H9 (cell line): ENCODE data around the gene SRPX. TPM values are rescaled to one million over a fixed set of nuclear protein-coding genes. Genes with fewer than 3 reads are reported as not detected.

Source experiments
- DNase-seq: peaks from one replicate; pipeline ENCODE4 v3.0.0-alpha.2; 2017
- H2AFZ ChIP-seq: one replicate; pipeline ENCODE4 v1.6.1; 2013; ENCODE audit warnings: mild to moderate bottlenecking, low read length, control low read depth, moderate library complexity
- H2AK5ac ChIP-seq: 2 replicates; pipeline ENCODE4 v1.6.1; 2013; ENCODE audit warnings: low read length, control low read depth, mixed read lengths; ENCODE audit not compliant: insufficient read length
- H2BK120ac ChIP-seq: one replicate; pipeline ENCODE4 v1.6.1; 2013; ENCODE audit warnings: low read depth, mild to moderate bottlenecking, low read length, control low read depth, inconsistent platforms; ENCODE audit not compliant: poor library complexity, severe bottlenecking
- H2BK12ac ChIP-seq: 2 replicates; pipeline ENCODE4 v1.6.1; 2013; ENCODE audit warnings: low read length, control low read depth, mixed read lengths, low read depth; ENCODE audit not compliant: insufficient read length
- H2BK15ac ChIP-seq: 2 replicates; pipeline ENCODE4 v1.6.1; 2013; ENCODE audit warnings: low read depth, low read length, control low read depth
- H2BK20ac ChIP-seq: one replicate; pipeline ENCODE4 v1.6.1; 2013; ENCODE audit warnings: low read depth, mild to moderate bottlenecking, low read length, control low read depth, inconsistent platforms; ENCODE audit not compliant: poor library complexity, severe bottlenecking
- H2BK5ac ChIP-seq: 2 replicates; pipeline ENCODE4 v1.6.1; 2013; ENCODE audit warnings: low read length, control low read depth, mixed read lengths; ENCODE audit not compliant: insufficient read length
- H3K14ac ChIP-seq: 2 replicates; pipeline ENCODE4 v1.6.1; 2013; ENCODE audit warnings: low read length, control low read depth; ENCODE audit not compliant: insufficient read depth
- H3K18ac ChIP-seq: 2 replicates; pipeline ENCODE4 v1.6.1; 2013; ENCODE audit warnings: low read depth, mild to moderate bottlenecking, mixed read lengths, low read length, control low read depth; ENCODE audit not compliant: insufficient read length
- H3K23ac ChIP-seq: 2 replicates; pipeline ENCODE4 v1.6.1; 2013; ENCODE audit warnings: low read length, control low read depth, mixed read lengths, low read depth; ENCODE audit not compliant: insufficient read length
- H3K23me2 ChIP-seq: 2 replicates; pipeline ENCODE4 v1.6.1; 2013; ENCODE audit warnings: low read depth, mild to moderate bottlenecking, mixed read lengths, low read length, control low read depth; ENCODE audit not compliant: insufficient read length, poor library complexity, severe bottlenecking
- H3K27ac ChIP-seq: 2 replicates; pipeline ENCODE4 v1.5.1; 2013; ENCODE audit warnings: low read length, control low read depth, mixed read lengths, low read depth; ENCODE audit not compliant: insufficient read length
- H3K27me3 ChIP-seq: 2 replicates; pipeline ENCODE4 v1.6.1; 2013; ENCODE audit warnings: low read length, control low read depth, inconsistent platforms; ENCODE audit not compliant: insufficient read depth
- H3K4ac ChIP-seq: 2 replicates; pipeline ENCODE4 v1.6.1; 2013; ENCODE audit warnings: low read depth, mild to moderate bottlenecking, control low read depth, inconsistent platforms, low read length, moderate library complexity
- H3K4me1 ChIP-seq: 2 replicates; pipeline ENCODE4 v1.6.1; 2013; ENCODE audit warnings: low read length, control low read depth, inconsistent platforms; ENCODE audit not compliant: insufficient read depth
- H3K4me2 ChIP-seq: 2 replicates; pipeline ENCODE4 v1.6.1; 2013; ENCODE audit warnings: low read length, control low read depth, mixed read lengths; ENCODE audit not compliant: insufficient read length, insufficient read depth
- H3K56ac ChIP-seq: 2 replicates; pipeline ENCODE4 v1.6.1; 2013; ENCODE audit warnings: low read depth, mild to moderate bottlenecking, mixed read lengths, low read length, control low read depth; ENCODE audit not compliant: insufficient read length
- H3K79me1 ChIP-seq: 2 replicates; pipeline ENCODE4 v1.6.1; 2013; ENCODE audit warnings: low read depth, mild to moderate bottlenecking, moderate library complexity, low read length, control low read depth, inconsistent platforms; ENCODE audit not compliant: insufficient read depth, poor library complexity, severe bottlenecking
- H3K79me2 ChIP-seq: 2 replicates; pipeline ENCODE4 v1.6.1; 2013; ENCODE audit warnings: low read length, control low read depth, inconsistent platforms; ENCODE audit not compliant: insufficient read depth
- H3K9ac ChIP-seq: 2 replicates; pipeline ENCODE4 v1.6.1; 2013; ENCODE audit warnings: low read length, control low read depth, mixed read lengths; ENCODE audit not compliant: insufficient read length; ENCODE audit errors: extremely low read depth
- H3K9me3 ChIP-seq: one replicate; pipeline ENCODE4 v1.6.1; 2013; ENCODE audit warnings: low read depth, low read length, inconsistent platforms; ENCODE audit not compliant: control insufficient read depth
- H3T11ph ChIP-seq: one replicate; pipeline ENCODE4 v1.6.1; 2013; ENCODE audit warnings: mild to moderate bottlenecking, low read length, control low read depth, inconsistent platforms
- H4K20me1 ChIP-seq: one replicate; pipeline ENCODE4 v1.6.1; 2013; ENCODE audit not compliant: control insufficient read depth, insufficient read length, insufficient read depth
- H4K5ac ChIP-seq: 2 replicates; pipeline ENCODE4 v1.6.1; 2013; ENCODE audit warnings: low read depth, mild to moderate bottlenecking, mixed read lengths, low read length, control low read depth; ENCODE audit not compliant: insufficient read length
- H4K8ac ChIP-seq: replicated peaks from 2 replicates; pipeline ENCODE4 v1.6.1; 2013; ENCODE audit warnings: low read length, control low read depth, mixed read lengths, low read depth; ENCODE audit not compliant: insufficient read length
- H4K91ac ChIP-seq: 2 replicates; pipeline ENCODE4 v1.6.1; 2013; ENCODE audit warnings: low read depth, mild to moderate bottlenecking, moderate library complexity, mixed read lengths, low read length, control low read depth; ENCODE audit not compliant: insufficient read length
- H3K27ac Mint-ChIP-seq, 3 experiments: 2 replicates in 2 of 3; 3 replicates in 1 of 3; pipeline ENCODE4 v1.8.0; 2020 to 2021; ENCODE audit warnings: mixed read lengths in 3 of 3, mild to moderate bottlenecking in 1 of 3, moderate library complexity in 1 of 3
- H3K27me3 Mint-ChIP-seq: 2 replicates; pipeline ENCODE4 v1.8.0; 2021; ENCODE audit warnings: low read depth, mild to moderate bottlenecking, moderate library complexity, mixed read lengths
- H3K36me3 Mint-ChIP-seq, 3 experiments: 2 replicates in 2 of 3; 3 replicates in 1 of 3; pipeline ENCODE4 v1.8.0; 2020 to 2021; ENCODE audit warnings: low read depth in 3 of 3, mixed read lengths in 3 of 3; ENCODE audit not compliant: insufficient read depth in 1 of 3
- H3K4me1 Mint-ChIP-seq, 2 experiments: 2 replicates each; pipeline ENCODE4 v1.8.0; 2020; ENCODE audit warnings: mixed read lengths in 2 of 2
- H3K4me3 Mint-ChIP-seq, 2 experiments: 2 replicates in 1 of 2; 3 replicates in 1 of 2; pipeline ENCODE4 v1.8.0; 2020 to 2021; ENCODE audit warnings: mild to moderate bottlenecking in 2 of 2, mixed read lengths in 2 of 2, moderate library complexity in 1 of 2
- H3K9me3 Mint-ChIP-seq, 2 experiments: 2 replicates in 1 of 2; 3 replicates in 1 of 2; pipeline ENCODE4 v1.8.0; 2020; ENCODE audit warnings: mild to moderate bottlenecking in 2 of 2, mixed read lengths in 2 of 2, moderate library complexity in 1 of 2
- WGBS: extraction: QIAGEN DNeasy Blood & Tissue Kit; methylation state at CpG from one replicate; pipeline ENCODE4 v1.1.7; 2013; ENCODE audit warnings: missing lambda C conversion rate, low lambda C conversion rate, mixed read lengths; ENCODE audit not compliant: insufficient read length; ENCODE audit errors: extremely low coverage; 5-methylcytosine and 5-hydroxymethylcytosine counted together
- total RNA-seq: library from RNA; stranded (reverse); gene quantifications from 2 replicates; pipeline ENCODE4 v1.2.1, GENCODE V29; 2021
- TF ChIP-seq, protein P1 (sequence below): fragments of 200-600 bp; sonication (generic); conservative IDR thresholded peaks from 3 replicates; pipeline ENCODE4 v1.8.0; 2021; ENCODE audit warnings: antibody characterized with exemption, mild to moderate bottlenecking

Gene SRPX
- total RNA-seq, 1 experiment from 2014 or later: 2.8 TPM

- TF ChIP-seq, protein P1, sequence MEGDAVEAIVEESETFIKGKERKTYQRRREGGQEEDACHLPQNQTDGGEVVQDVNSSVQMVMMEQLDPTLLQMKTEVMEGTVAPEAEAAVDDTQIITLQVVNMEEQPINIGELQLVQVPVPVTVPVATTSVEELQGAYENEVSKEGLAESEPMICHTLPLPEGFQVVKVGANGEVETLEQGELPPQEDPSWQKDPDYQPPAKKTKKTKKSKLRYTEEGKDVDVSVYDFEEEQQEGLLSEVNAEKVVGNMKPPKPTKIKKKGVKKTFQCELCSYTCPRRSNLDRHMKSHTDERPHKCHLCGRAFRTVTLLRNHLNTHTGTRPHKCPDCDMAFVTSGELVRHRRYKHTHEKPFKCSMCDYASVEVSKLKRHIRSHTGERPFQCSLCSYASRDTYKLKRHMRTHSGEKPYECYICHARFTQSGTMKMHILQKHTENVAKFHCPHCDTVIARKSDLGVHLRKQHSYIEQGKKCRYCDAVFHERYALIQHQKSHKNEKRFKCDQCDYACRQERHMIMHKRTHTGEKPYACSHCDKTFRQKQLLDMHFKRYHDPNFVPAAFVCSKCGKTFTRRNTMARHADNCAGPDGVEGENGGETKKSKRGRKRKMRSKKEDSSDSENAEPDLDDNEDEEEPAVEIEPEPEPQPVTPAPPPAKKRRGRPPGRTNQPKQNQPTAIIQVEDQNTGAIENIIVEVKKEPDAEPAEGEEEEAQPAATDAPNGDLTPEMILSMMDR: no peak
- no peak overlapping the region for H3K4me2 ChIP-seq
- Mint-ChIP-seq H3K36me3 (no peaks in the 10 kb centered on the region), H3K4me1 (no peaks in the 10 kb centered on the region), H3K27ac (no peak overlapping the region), H3K27me3 (no peaks in the 10 kb centered on the region), H3K9me3 (peaks cover 48 to 52% of the 10 kb centered on the region in 2 experiments), H3K4me3 (no peak overlapping the region)
- no peak overlapping the region for H2BK20ac ChIP-seq
- no peaks in the 10 kb centered on the region for H3K9me3 ChIP-seq
- no peak overlapping the region for H4K8ac ChIP-seq
- no peaks in the 10 kb centered on the region for H3K4me1 ChIP-seq
- H3T11ph ChIP-seq: no peak overlapping the region
- no peaks in the 10 kb centered on the region for H4K20me1 ChIP-seq
- H2BK12ac ChIP-seq: no peak overlapping the region
- no CpG with 5 or more reads among the region's 7 CpGs for WGBS
- no peak overlapping the region for H2AFZ ChIP-seq
- DNase-seq: no peak
- H3K56ac ChIP-seq: no peak overlapping the region
- no peak overlapping the region for H4K5ac ChIP-seq
- H3K14ac ChIP-seq: no peak overlapping the region
- H3K4ac ChIP-seq: no peak overlapping the region
- no peaks in the 10 kb centered on the region for H3K79me2 ChIP-seq
- H3K27ac ChIP-seq: no peak overlapping the region
- no peak overlapping the region for H2BK15ac ChIP-seq
- H3K27me3 ChIP-seq: no peaks in the 10 kb centered on the region
- H2BK120ac ChIP-seq: no peak overlapping the region
- no peak overlapping the region for H3K23ac ChIP-seq
- no peak overlapping the region for H2BK5ac ChIP-seq
- H4K91ac ChIP-seq: no peak overlapping the region
- no peak overlapping the region for H3K18ac ChIP-seq
- no peaks in the 10 kb centered on the region for H3K79me1 ChIP-seq
- H2AK5ac ChIP-seq: no peak overlapping the region
- H3K9ac ChIP-seq: no peak overlapping the region
- no peaks in the 10 kb centered on the region for H3K23me2 ChIP-seq
These were observed 31.0 kb downstream of the SRPX start for GRCh38 chrX:38189431-38190250.
